Natural killer cell (primary cell): ENCODE measurements around the gene GGT6. TPM values are rescaled to one million over a fixed set of nuclear protein-coding genes. Genes with fewer than 3 reads are reported as not detected.

Experiments
- ATAC-seq, 3 donors: fragments of 150-1000 bp in 2 of 3; fragments of 200-7000 bp in 1 of 3; cut with Tn5 transposase; 1 replicate in 1 of 3; 2 replicates in 2 of 3; pipeline ENCODE4 v1.10.0; 2021; ENCODE audit warnings: mild to moderate bottlenecking in 2 of 3, moderate library complexity in 2 of 3
- DNase-seq, 2 donors: peaks; one replicate each; pipeline versions ENCODE4 v3.0.0 to v3.0.0-alpha.2; 2013 to 2021; ENCODE audit warnings: mixed read lengths in 1 of 2
- H3K27ac ChIP-seq: one replicate; pipeline ENCODE4 v1.5.1; 2013; ENCODE audit warnings: mild to moderate bottlenecking, low read length
- H3K27me3 ChIP-seq: one replicate; pipeline ENCODE4 v1.6.1; 2013; ENCODE audit warnings: low read length; ENCODE audit not compliant: control insufficient read depth, insufficient read depth
- H3K36me3 ChIP-seq: one replicate; pipeline ENCODE4 v1.6.1; 2013; ENCODE audit warnings: low read length; ENCODE audit not compliant: control insufficient read depth, insufficient read depth
- H3K4me1 ChIP-seq: one replicate; pipeline ENCODE4 v1.6.1; 2013; ENCODE audit warnings: low read length; ENCODE audit not compliant: control insufficient read depth, insufficient read depth
- H3K4me3 ChIP-seq: one replicate; pipeline ENCODE4 v1.5.1; 2013; ENCODE audit warnings: low read length
- H3K9me3 ChIP-seq: one replicate; pipeline ENCODE4 v1.6.1; 2013; ENCODE audit warnings: low read length; ENCODE audit not compliant: control insufficient read depth, insufficient read depth
- H3K27ac Mint-ChIP-seq, 2 donors: one replicate each; pipeline ENCODE4 v1.8.0; 2022; ENCODE audit warnings: mild to moderate bottlenecking in 2 of 2, mixed read lengths in 2 of 2, moderate library complexity in 1 of 2
- H3K27me3 Mint-ChIP-seq, 2 donors: one replicate each; pipeline ENCODE4 v1.8.0; 2022; ENCODE audit warnings: low read depth in 2 of 2, mixed read lengths in 2 of 2
- H3K36me3 Mint-ChIP-seq: one replicate; pipeline ENCODE4 v1.8.0; 2022; ENCODE audit warnings: mixed read lengths
- H3K4me1 Mint-ChIP-seq, 2 donors: one replicate each; pipeline ENCODE4 v1.8.0; 2022; ENCODE audit warnings: mixed read lengths in 2 of 2
- H3K4me3 Mint-ChIP-seq: one replicate; pipeline ENCODE4 v1.8.0; 2022; ENCODE audit warnings: mild to moderate bottlenecking, moderate library complexity, mixed read lengths
- H3K9me3 Mint-ChIP-seq, 2 donors: one replicate each; pipeline ENCODE4 v1.8.0; 2022; ENCODE audit warnings: mixed read lengths in 2 of 2
- WGBS: methylation state at CpG from one replicate; pipeline ENCODE4 v1.1.7; 2013; ENCODE audit warnings: missing lambda C conversion rate; ENCODE audit not compliant: insufficient coverage; 5-methylcytosine and 5-hydroxymethylcytosine counted together
- intact Hi-C: fragments of 100-400 bp; cut with micrococcal nuclease; formaldehyde crosslinking; loops from one replicate; pipeline ENCODE4 v1.14.2; 2022
- total RNA-seq, 4 donors: library from RNA; stranded (reverse); fragments of 120-200 nt in 1 of 4; gene quantifications; one replicate each; pipeline versions ENCODE4 v1.2.3 to v1.2.4, GENCODE V29; 2013 to 2022
- TF ChIP-seq, protein P1 (sequence below): fragments of 200-600 bp; IDR thresholded peaks from one replicate; pipeline ENCODE4 v1.8.0; 2022; ENCODE audit warnings: antibody characterized with exemption

The GGT6 gene
- total RNA-seq, 3 donors from 2014 or later (not counting 1 experiment from before 2014, with no cell fraction given) = not detected

DNA sequence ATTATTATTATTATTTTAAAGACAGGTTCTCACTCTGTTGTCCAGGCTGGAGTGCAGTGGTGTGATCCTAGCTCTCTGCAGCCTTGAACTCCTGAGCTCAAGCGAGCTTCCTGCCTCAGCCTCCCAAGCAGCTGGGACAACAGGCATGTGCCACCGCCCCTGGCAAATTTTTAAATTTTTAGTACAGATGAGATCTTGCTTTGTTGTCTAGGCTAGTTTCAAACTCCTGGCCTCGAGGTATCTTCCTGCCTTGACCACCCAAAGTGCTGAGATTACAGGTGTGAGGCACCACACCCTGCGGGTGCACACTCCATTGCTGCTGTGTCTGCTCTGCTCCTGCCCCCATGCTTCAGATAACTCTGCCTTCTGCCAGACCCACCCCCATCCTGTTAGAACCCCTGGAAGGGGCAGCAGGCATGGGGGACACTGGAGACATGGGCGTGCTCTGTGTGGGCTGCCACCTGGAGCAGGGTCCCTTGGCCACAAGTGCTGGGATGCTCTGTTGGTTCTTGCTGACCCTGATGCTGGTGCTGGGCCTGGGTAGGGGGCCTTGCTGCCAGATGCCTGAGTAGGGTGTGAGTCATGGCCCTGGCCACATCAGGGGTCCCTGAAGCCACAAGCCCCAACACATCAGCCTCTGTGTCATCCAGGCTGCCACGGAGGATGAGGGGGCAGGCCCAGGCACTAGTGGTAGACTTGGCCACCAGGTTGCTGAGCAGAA is 2.6 kb downstream of the GGT6 start:
- peaks cover 21% of the 10 kb centered on the region for H3K4me1 ChIP-seq
- no peak overlapping the region for H3K4me3 ChIP-seq
- Mint-ChIP-seq H3K4me1 (peaks cover 14 to 37% of the 10 kb centered on the region in 2 donors), H3K9me3 (no peaks in the 10 kb centered on the region), H3K27ac (no peak overlapping the region), H3K27me3 (no peaks in the 10 kb centered on the region), H3K4me3 (no peak overlapping the region), H3K36me3 (no peaks in the 10 kb centered on the region)
- TF ChIP-seq, protein P1, sequence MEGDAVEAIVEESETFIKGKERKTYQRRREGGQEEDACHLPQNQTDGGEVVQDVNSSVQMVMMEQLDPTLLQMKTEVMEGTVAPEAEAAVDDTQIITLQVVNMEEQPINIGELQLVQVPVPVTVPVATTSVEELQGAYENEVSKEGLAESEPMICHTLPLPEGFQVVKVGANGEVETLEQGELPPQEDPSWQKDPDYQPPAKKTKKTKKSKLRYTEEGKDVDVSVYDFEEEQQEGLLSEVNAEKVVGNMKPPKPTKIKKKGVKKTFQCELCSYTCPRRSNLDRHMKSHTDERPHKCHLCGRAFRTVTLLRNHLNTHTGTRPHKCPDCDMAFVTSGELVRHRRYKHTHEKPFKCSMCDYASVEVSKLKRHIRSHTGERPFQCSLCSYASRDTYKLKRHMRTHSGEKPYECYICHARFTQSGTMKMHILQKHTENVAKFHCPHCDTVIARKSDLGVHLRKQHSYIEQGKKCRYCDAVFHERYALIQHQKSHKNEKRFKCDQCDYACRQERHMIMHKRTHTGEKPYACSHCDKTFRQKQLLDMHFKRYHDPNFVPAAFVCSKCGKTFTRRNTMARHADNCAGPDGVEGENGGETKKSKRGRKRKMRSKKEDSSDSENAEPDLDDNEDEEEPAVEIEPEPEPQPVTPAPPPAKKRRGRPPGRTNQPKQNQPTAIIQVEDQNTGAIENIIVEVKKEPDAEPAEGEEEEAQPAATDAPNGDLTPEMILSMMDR = no peak
- no peaks in the 10 kb centered on the region for H3K9me3 ChIP-seq
- ATAC-seq (no peak), DNase-seq (no peak)
- no peak overlapping the region for H3K27ac ChIP-seq
- no peaks in the 10 kb centered on the region for H3K27me3 ChIP-seq
- WGBS = 84% methylated on average over 6 of the region's 6 CpGs
- H3K36me3 ChIP-seq = peaks cover 2% of the 10 kb centered on the region
- intact Hi-C loops = no loop called here

DNA sequence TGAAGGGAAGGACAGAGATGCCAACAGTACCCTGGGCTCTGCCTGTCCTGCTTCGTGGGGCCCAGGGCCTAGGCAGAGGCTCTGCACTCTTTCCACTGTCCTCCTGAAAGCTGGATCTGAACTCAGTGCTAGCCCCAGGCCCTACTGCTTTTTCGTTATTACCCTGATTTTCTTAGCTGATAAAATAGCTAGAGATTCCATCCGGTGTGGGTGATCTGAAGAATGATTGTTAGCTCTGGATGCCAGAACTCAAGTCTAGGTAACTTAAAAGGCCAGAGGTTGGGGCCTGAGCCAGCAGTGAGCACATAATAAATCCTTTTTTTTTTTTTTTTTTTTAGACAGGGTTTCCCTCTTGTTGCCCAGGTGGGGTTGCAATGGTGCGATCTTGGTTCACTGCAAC is 3.4 kb downstream of the GGT6 start:
- ATAC-seq (no peak), DNase-seq (no peak)
- Mint-ChIP-seq H3K27ac (peak overlapping the region in 1 of 2 donors; percentile 97), H3K9me3 (no peaks in the 10 kb centered on the region), H3K4me3 (peak overlapping the region; percentile 96), H3K36me3 (no peaks in the 10 kb centered on the region), H3K27me3 (no peaks in the 10 kb centered on the region), H3K4me1 (peaks cover 14 to 30% of the 10 kb centered on the region in 2 donors)
- TF ChIP-seq, protein P1 = no peak
- intact Hi-C loops = no loop called here
- Histone ChIP-seq H3K4me1 (peaks cover 21% of the 10 kb centered on the region), H3K4me3 (no peak overlapping the region), H3K36me3 (peaks cover 7% of the 10 kb centered on the region), H3K9me3 (no peaks in the 10 kb centered on the region), H3K27ac (no peak overlapping the region), H3K27me3 (no peaks in the 10 kb centered on the region)
- whole genome bisulfite sequencing = 92% methylated on average over 4 of the region's 4 CpGs

DNA sequence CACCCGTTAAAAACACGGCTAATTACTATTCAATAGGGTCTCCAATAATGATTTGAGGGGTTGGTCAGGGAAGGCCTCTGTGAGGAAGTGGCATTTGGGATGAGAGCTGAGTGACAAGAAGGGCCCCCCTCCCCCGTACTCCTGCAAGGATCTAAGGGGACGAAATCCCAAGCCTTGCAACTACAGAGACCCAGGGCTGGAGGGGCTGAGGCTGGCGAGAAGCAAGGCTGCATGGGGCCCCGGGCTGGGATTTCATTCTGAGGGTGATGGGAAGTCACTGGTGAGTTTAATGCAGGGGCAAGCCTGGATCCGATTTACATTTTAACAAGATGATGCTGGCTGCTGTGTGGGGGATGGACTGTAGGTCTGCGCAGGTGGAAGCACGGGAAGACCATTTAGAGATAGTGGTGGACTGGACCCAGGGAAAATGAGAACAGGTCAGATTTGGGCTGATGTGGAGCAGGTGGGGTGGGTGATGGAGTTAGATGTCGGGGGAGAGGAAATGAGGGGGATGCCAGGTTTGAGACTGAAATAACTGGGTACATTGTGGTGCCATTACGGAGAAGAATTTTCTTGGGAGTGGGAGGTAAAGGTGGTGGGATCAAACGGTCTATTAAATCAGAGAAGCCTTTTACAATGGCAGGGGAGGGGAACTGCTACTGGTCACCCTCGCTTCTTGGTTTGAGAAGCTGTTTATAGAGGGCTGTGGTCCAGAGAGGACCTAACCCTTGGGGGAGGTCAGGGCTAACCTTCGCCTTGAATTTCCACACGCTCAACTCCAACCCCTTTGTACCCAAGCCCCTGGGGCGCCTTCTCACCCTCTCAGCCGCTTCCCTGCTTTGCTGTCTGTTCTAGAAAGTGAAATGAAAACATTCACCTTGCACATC is 4.3 kb downstream of the GGT6 start:
- DNase-seq (no peak), ATAC-seq (no peak)
- Histone ChIP-seq H3K9me3 (no peaks in the 10 kb centered on the region), H3K27me3 (no peaks in the 10 kb centered on the region), H3K4me1 (peaks cover 21% of the 10 kb centered on the region), H3K36me3 (peaks cover 14% of the 10 kb centered on the region), H3K27ac (peak overlapping the region; percentile 81), H3K4me3 (peak overlapping the region; percentile 68)
- WGBS = 83% methylated on average over 16 of the region's 17 CpGs
- Mint-ChIP-seq H3K27me3 (no peaks in the 10 kb centered on the region), H3K4me1 (peaks cover 14 to 29% of the 10 kb centered on the region in 2 donors), H3K36me3 (no peaks in the 10 kb centered on the region), H3K27ac (peak overlapping the region; percentile 97), H3K4me3 (peak overlapping the region; percentile 96), H3K9me3 (no peaks in the 10 kb centered on the region)
- TF ChIP-seq, protein P1 = no peak
- intact Hi-C loops = loop anchor here (1.0 kb wide), 1 partner anchor 9 kb away; no protein-coding TSS in a partner anchor
